Activated gamma-delta T cell (primary cell): ENCODE results near the gene MX2.

Experiments
- DNase-seq: peaks from one replicate; lab custom pipeline; 2025; lab: John Stamatoyannopoulos, UW

Gene MX2

GRCh38 chr21:41437729-41438128 lies 75.9 kb downstream of the MX2 start:
- no peak for DNase-seq

DNA sequence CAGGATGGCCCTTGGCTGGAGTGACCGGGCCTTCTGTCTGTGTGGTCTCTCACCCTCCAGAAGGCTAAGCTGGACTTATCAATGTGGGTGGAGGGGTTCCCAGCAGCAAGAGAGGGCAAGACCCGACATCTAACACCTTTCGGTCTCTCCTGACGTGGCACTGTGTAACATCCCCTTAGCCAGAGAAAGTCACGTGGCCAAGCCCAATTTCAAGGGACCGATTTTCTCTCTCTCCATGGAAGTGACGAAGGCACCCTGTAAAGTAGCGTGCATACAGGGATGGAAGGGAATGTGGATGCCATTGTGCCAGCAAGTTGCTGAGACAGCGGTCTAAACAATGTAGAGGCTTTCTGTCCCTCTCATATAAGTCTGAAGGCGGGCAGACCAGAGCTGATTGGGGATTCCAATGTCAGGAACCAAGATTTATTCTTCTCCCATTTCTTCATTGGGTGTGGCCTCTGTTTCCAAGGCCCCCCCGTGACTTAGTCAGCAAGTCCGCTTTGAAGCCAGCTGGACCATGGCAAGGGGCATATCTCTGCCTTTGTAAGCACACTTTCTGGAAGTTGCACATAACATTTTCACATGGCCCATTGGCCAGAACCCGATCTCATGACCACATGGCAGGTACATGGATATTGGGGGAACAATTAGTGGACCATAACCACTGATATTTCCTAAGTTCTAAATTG lies 76.7 kb downstream of the MX2 start:
- no peak for DNase-seq

GRCh38 chr21:41439248-41439647 lies 77.4 kb downstream of the MX2 start:
- DNase-seq, result no peak

- no peak for DNase-seq
Observed at GRCh38 chr21:41441546-41441945, 79.7 kb downstream of the MX2 start.

DNA sequence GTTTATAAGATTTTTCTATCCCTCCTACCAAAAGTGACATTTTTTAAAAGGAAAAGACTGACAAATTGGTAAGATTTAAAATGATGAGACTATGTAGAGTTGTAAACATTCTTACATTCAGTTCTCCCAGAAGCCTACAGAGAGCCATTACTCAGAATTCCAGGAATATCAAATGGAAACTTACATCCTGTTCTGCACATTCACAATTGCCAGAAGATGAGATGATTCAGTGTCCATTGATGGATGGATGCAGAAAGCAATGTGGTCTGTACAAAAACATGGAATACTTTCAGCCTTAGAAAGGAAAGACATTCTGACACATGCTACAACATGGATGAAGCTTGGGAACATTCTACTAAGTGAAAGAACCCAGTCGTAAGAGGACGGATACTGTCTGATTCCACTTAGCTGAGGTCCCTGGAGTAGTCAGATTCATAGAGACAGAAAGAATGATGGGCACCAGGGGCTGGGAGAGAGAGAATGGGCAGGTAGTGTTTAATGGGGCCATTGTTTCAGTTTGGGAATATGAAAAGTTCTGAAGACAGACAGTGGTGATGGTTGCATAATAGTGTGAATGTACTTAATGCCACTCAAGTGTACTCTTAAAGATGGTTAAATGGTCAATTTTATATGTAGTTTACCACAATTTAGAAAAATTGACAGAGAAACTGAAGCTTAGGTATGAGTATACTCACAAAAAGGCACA lies 80.8 kb downstream of the MX2 start:
- DNase-seq, result no peak

- DNase-seq, result no peak
Observed at GRCh38 chr21:41443562-41443961, 81.7 kb downstream of the MX2 start.

DNA sequence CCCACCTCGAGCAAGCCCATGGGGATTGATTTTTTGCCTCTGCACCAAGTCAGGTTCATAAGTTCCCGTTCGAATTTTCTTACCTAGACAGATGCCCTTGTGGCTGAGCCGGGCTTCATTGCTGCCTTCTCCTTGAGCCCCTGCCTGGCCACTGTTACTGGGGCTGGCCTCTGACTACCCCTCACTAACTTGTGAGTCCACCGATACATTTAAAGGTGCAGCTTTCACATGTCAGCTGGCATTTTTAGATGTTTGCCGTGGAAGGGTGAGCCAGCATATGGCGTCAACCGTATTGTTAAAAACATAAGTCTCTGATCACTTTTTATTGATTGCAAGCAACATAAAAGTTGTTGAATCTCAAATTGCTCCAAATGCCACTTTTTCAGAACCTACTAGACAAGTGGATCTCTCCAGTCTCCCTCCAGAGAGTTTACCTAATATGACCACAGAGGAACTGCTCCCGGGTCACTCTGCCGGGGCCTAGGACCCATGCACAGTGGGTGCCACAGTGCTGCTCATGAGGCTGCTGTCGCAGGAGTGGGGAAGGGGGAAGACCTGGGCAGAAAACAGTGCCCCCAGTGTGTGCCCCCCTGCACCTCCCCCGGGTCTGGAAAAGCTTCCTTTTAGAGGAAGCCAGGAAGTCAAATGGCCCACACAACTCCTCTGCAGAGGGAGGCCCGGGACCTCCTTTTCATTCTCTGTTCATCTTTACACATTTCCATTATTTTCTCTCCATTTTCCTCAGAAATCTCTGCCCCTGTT lies 83.1 kb downstream of the MX2 start:
- DNase-seq, result no peak

GRCh38 chr21:41445465-41445862 lies 83.6 kb downstream of the MX2 start:
- DNase-seq, result no peak

GRCh38 chr21:41446586-41446985 lies 84.8 kb downstream of the MX2 start:
- DNase-seq, result no peak

DNA sequence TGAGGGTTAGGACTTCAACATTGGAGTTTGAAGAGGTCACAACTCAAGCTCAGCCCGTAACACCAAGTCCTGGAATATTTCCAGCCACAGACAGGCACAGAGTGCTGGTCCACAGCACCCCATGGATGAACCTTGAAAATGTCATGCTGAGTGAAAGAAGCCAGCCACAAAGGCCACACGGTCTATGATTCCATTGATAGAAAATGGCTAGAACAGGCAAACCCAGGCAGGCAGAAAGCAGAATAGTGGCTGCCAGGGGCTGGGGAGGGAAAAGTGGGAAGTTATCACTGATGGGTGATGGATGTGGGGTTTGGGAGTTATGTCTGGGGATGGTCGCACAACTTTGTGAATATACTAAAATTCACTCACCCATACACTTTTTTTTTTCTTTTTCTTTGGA lies 85.5 kb downstream of the MX2 start:
- no peak for DNase-seq

DNA sequence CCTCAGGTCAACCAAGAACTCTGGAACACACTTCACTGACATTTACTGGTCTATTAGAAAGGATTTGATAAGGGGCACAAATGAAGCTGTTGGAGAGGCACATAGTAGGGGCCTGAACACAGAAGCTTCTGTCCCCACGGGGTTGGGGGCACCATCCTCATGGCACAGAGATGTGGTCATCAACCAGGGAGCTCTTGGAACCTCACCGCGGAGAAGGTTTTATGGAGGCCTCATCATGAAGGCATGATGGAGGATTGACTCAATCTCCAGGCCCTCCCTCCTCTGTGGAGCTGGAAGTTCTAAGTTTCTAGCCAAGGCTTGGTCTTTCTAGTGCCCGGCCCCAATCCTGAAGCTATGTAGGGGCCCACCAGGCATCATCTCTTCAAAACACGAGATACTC lies 87.8 kb downstream of the MX2 start:
- DNase-seq, result no peak

- DNase-seq, result no peak
Observed at GRCh38 chr21:41451753-41452676, 90.2 kb downstream of the MX2 start.

DNA sequence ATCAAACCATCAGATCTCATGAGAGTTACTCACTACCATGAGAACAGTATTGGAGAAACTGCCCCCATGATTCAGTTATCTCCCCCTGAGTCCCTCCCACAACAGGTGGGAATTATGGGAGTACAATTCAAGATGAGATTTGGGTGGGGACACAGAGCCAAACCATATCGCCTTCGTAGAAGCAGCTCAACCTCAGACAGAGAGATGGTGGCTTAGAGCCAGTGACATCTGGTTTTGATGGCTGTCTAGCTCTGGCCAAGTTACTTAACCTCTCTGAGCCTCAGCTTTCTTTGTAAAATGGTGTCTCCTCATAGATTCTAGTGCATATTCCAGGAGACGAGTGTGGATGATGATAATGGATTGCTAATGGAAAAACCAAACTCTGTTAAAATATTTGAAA lies 91.4 kb downstream of the MX2 start:
- DNase-seq, result no peak

- no peak for DNase-seq
Observed at GRCh38 chr21:41453761-41454160, 91.9 kb downstream of the MX2 start.

- no peak for DNase-seq
Observed at GRCh38 chr21:41458121-41458520, 96.3 kb downstream of the MX2 start.

DNA sequence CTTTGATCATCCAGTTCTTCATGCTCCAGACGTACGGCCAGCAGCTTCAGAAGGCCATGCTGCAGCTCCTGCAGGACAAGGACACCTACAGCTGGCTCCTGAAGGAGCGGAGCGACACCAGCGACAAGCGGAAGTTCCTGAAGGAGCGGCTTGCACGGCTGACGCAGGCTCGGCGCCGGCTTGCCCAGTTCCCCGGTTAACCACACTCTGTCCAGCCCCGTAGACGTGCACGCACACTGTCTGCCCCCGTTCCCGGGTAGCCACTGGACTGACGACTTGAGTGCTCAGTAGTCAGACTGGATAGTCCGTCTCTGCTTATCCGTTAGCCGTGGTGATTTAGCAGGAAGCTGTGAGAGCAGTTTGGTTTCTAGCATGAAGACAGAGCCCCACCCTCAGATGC lies 96.7 kb downstream of the MX2 start:
- no peak for DNase-seq
